ENCODE data around the gene NEU4.

The NEU4 gene

DNA sequence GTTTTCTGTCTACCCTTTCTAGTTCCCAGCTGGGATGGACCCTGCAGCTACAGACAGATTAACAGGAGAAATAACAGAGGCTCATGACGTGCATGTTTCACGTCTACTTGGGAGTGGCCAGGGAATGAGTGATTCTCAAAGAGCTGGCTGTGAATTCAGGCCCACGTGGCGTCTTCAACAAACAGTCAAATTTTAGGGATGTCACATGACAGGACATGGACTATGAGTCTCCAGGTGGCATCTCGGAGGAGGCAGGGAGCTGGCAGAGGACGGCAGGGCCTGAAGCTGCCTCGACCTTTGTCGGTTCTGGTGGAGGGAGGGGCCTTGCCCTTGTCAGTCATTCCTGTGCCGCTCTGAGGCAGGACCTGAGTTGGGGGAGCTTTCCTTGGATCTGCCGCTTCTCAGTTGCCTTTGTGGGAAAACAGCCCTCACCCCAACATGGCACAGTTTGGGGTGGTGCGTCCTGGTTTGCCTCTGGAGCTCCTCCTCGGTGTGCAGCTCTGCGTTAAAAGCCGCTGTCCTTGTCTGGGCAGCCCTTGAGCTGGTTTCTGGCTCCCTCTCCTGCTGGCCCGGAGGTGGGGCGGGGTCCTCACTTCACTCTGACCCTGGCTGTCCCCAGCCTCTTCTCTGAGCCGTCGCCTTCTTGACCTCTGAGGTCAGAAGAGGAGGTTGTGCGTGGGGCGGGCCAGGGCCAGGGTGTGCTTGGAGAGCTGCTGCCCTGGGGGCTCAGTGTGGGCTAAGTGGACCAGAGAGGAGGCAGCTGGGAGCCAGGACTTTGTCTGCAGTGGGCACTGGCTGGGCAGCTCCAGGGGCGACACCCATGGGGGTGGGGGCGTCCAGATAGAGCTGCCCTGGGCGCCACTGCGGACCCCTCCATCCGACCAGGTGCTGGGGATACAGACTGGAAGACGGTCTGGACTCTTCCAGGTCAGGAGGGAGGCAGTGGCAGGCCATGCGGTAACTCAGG is 44.4 kb upstream of the NEU4 start:
- H3K9me2 ChIP-seq (ENCODE audit: low read depth, low read length), result no peaks in the 10 kb centered on the region
- H4K20me1 ChIP-seq (ENCODE audit: insufficient read depth, low read length), result no peaks in the 10 kb centered on the region
- no peak overlapping the region for H3K4me3 ChIP-seq (ENCODE audit: low read depth, low read length, poor library complexity, severe bottlenecking)
- no peak overlapping the region for H3K9ac ChIP-seq (ENCODE audit: low read length)
- H3K79me2 ChIP-seq (ENCODE audit: insufficient read depth, low read length), result no peaks in the 10 kb centered on the region
- H3K36me3 ChIP-seq (ENCODE audit: insufficient read depth, low read length), result peaks cover 14% of the 10 kb centered on the region
- no peaks in the 10 kb centered on the region for H3K9me3 ChIP-seq (ENCODE audit: low read length)
- H2AFZ ChIP-seq (ENCODE audit: low read length), result no peak overlapping the region
- TF ChIP-seq EZH2 (IDR thresholded peaks at IDR 0.05; ENCODE audit: borderline replicate concordance, low read length), result no peak
- TF ChIP-seq, protein P1, sequence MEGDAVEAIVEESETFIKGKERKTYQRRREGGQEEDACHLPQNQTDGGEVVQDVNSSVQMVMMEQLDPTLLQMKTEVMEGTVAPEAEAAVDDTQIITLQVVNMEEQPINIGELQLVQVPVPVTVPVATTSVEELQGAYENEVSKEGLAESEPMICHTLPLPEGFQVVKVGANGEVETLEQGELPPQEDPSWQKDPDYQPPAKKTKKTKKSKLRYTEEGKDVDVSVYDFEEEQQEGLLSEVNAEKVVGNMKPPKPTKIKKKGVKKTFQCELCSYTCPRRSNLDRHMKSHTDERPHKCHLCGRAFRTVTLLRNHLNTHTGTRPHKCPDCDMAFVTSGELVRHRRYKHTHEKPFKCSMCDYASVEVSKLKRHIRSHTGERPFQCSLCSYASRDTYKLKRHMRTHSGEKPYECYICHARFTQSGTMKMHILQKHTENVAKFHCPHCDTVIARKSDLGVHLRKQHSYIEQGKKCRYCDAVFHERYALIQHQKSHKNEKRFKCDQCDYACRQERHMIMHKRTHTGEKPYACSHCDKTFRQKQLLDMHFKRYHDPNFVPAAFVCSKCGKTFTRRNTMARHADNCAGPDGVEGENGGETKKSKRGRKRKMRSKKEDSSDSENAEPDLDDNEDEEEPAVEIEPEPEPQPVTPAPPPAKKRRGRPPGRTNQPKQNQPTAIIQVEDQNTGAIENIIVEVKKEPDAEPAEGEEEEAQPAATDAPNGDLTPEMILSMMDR (IDR thresholded peaks at IDR 0.05; ENCODE audit: low read length), result no peak
- no peak overlapping the region for H3K4me2 ChIP-seq (ENCODE audit: low read length)
- no peaks in the 10 kb centered on the region for H3K4me1 ChIP-seq (ENCODE audit: insufficient read depth, low read length, severe bottlenecking)
- H3K27ac ChIP-seq (ENCODE audit: low read depth, low read length, poor library complexity, severe bottlenecking), result no peak overlapping the region
- H3F3A ChIP-seq (ENCODE audit: insufficient read depth, low read length), result no peaks in the 10 kb centered on the region
- no peaks in the 10 kb centered on the region for H3K27me3 ChIP-seq (ENCODE audit: insufficient read depth, low read length)

DNA sequence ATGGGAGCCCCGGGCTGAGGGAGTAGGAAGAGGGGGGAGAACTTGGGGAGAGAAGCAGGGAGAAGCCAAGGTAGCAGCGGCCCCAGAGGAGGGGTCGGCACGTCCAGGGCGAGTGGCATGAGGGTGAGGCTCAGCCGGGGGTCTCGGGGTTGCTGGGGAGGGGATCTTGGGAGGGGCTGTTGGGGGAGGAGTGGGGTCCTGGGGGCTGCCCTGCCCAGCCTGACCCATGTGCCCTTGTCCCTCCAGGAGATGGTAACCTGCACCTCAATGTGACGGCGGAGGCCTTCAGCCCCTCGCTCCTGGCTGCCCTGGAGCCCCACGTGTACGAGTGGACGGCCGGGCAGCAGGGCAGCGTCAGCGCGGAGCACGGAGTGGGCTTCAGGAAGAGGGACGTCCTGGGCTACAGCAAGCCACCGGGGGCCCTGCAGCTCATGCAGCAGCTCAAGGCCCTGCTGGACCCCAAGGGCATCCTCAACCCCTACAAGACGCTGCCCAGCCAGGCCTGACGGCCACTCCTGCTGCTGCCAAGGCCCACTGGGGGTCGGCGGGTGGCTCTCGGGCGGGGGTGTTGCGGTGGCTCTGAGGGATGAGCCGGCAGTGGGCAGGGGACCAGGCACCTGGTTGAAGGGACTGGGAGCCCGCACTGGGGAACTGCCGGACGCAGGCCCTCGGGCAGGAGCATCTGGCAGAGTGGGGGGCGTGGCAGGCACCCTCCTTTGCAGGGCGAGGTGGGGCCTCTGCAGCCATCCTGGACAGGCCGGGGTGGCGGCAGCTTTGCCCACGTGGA is 41.3 kb upstream of the NEU4 start:
- H3K27ac ChIP-seq (ENCODE audit: low read depth, low read length, poor library complexity, severe bottlenecking), result no peak overlapping the region
- H3K9me2 ChIP-seq (ENCODE audit: low read depth, low read length), result no peaks in the 10 kb centered on the region
- H3K27me3 ChIP-seq (ENCODE audit: insufficient read depth, low read length), result 0 out of 2 replicates have a peak, but pooled peaks cover 5% of the 10 kb centered on the region
- no peaks in the 10 kb centered on the region for H3F3A ChIP-seq (ENCODE audit: insufficient read depth, low read length)
- TF ChIP-seq, protein P1 (IDR thresholded peaks at IDR 0.05; ENCODE audit: low read length), result no peak
- TF ChIP-seq EZH2 (IDR thresholded peaks at IDR 0.05; ENCODE audit: borderline replicate concordance, low read length), result no peak
- no peaks in the 10 kb centered on the region for H3K9me3 ChIP-seq (ENCODE audit: low read length)
- H2AFZ ChIP-seq (ENCODE audit: low read length), result no peak overlapping the region
- H3K9ac ChIP-seq (ENCODE audit: low read length), result no peak overlapping the region
- no peak overlapping the region for H3K4me2 ChIP-seq (ENCODE audit: low read length)
- peaks cover 6% of the 10 kb centered on the region for H3K4me1 ChIP-seq (ENCODE audit: insufficient read depth, low read length, severe bottlenecking)
- H3K4me3 ChIP-seq (ENCODE audit: low read depth, low read length, poor library complexity, severe bottlenecking), result no peak overlapping the region
- no peaks in the 10 kb centered on the region for H3K79me2 ChIP-seq (ENCODE audit: insufficient read depth, low read length)
- no peaks in the 10 kb centered on the region for H4K20me1 ChIP-seq (ENCODE audit: insufficient read depth, low read length)
- no peaks in the 10 kb centered on the region; the same call in 1 of the 2 replicates for H3K36me3 ChIP-seq (ENCODE audit: insufficient read depth, low read length)

DNA sequence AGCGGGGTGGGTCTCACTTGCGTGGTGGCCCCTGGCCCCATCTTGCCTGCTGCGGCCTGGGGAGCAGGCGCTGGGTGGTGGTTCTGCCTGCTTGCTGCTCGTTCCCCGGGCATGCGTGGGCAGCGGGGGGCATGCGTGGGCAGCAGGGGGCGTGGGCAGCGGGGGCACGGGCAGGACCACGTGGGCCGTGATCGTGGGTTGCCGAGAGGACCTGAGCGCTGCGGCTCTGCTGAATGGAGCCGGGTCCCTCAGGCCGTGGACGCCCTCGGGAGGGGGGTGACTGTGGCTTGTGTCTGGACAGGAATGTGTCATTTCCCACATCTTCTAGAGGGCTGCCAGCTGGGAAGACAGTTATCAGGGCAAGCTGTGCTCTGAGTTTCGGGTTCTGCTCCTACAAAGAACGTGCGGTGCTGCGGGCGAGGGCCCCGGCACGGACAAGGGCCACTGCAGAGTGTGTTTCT is 40.7 kb upstream of the NEU4 start:
- H3K27ac ChIP-seq (ENCODE audit: low read depth, low read length, poor library complexity, severe bottlenecking), result no peak overlapping the region
- TF ChIP-seq, protein P1 (IDR thresholded peaks at IDR 0.05; ENCODE audit: low read length), result no peak
- no peak for TF ChIP-seq EZH2 (IDR thresholded peaks at IDR 0.05; ENCODE audit: borderline replicate concordance, low read length)
- H4K20me1 ChIP-seq (ENCODE audit: insufficient read depth, low read length), result no peaks in the 10 kb centered on the region
- no peaks in the 10 kb centered on the region for H3K79me2 ChIP-seq (ENCODE audit: insufficient read depth, low read length)
- no peaks in the 10 kb centered on the region for H3K9me2 ChIP-seq (ENCODE audit: low read depth, low read length)
- H3K36me3 ChIP-seq (ENCODE audit: insufficient read depth, low read length), result no peaks in the 10 kb centered on the region; the same call in 1 of the 2 replicates
- H3K4me2 ChIP-seq (ENCODE audit: low read length), result no peak overlapping the region
- H3K27me3 ChIP-seq (ENCODE audit: insufficient read depth, low read length), result 0 out of 2 replicates have a peak, but pooled peaks cover 5% of the 10 kb centered on the region
- no peaks in the 10 kb centered on the region for H3K9me3 ChIP-seq (ENCODE audit: low read length)
- peaks cover 6% of the 10 kb centered on the region for H3K4me1 ChIP-seq (ENCODE audit: insufficient read depth, low read length, severe bottlenecking)
- H3F3A ChIP-seq (ENCODE audit: insufficient read depth, low read length), result no peaks in the 10 kb centered on the region
- no peak overlapping the region for H2AFZ ChIP-seq (ENCODE audit: low read length)
- H3K9ac ChIP-seq (ENCODE audit: low read length), result no peak overlapping the region
- H3K4me3 ChIP-seq (ENCODE audit: low read depth, low read length, poor library complexity, severe bottlenecking), result no peak overlapping the region

Measured in OCI-LY1 (cell line).